DMS 273 (cell line): ENCODE results near the gene NEK1.

Experiments
- DNase-seq: peaks from one replicate; lab custom pipeline; 2025; ENCODE audit not compliant: unreplicated experiment; lab: John Stamatoyannopoulos, UW

Gene NEK1

DNA sequence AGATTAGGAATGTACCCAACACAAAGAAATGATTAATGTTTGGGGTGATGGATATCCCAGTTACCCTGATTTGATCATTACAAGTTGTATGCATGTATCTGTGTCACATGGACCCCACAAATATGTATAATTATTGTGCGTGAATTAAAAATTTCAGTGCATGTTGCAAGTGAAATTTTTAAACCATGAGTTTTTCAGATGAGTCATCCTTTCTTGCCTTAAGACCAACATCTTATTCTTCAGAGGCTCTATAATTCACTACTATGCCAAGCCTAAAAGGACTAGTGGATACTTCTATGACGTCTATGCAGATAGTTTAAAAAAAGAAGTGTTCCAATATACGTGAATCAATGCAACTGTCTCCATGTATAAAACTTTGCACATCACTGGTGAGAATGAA is 228.7 kb downstream of the NEK1 start:
- no peak for DNase-seq

DNA sequence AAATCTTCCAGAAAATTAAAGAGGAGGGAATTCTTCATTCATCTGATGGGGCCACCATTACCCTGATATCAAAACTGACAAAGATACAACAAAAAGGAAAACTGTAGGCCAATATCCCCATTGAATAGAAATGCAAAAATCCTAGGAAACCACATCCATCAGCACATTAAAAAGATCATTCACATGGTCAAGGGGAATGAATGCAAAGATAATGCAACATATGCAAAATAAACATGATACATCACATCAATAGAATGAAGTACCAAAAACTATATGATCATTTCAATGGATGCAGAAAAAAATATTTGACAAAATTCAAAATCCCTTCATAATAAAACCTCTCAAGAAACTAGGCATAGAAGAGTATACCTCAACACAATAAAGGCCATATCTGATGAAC is 232.7 kb downstream of the NEK1 start:
- no peak for DNase-seq

DNA sequence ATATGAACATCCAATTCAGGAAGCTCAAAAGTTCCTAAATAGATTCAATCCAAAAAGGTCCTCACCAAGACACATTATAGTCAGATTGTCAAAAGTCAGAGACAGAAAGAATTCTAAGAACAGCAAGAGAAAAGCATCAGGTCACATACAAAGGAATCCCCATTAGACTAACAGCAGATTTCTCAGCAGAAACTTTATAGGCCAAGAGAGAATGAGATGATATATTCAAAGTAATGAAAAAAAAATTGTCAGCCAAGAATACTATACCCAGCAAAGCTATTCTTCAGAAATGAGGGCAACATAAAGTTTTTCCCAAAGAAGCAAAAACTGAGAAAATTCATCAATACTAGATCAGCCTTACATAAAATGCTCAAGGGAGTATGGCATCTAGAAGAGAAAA is 235.0 kb downstream of the NEK1 start:
- no peak for DNase-seq

DNA sequence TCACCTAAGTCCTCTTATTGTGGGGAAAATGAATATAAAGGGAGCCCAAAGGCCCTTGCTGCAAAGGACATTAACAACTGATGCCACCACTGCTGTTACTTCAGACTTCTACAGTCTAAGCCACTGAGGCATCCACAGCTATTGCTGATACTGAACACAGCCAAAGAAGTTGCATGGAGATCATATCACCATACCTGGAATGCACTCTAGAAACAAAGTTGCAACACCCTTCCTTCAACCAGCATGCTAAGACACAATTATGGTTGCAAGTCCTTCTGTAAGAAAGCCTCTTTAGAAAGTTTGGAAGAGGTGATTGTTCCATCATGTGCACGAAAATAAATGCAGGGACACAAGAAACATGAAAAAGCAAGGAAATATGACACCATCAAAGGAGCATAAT is 236.0 kb downstream of the NEK1 start:
- DNase-seq = no peak

DNA sequence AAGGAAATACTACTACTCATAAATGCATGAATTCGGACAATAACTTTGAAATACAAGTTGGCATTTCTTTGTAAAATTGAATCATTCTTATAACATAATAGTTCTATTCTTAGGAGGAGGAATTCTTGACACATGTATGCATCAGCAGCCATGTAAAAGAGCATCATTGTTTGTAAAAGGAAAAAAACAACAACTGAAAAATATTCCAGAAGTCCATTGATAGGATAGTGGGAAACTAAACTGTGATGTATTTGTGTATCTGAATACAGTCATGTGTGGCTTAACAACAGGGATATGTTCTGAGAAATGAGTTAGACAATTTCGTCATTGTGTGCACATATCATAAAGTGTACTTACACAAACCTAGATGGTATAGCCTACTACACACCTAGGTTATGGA is 239.6 kb downstream of the NEK1 start:
- DNase-seq = no peak

DNA sequence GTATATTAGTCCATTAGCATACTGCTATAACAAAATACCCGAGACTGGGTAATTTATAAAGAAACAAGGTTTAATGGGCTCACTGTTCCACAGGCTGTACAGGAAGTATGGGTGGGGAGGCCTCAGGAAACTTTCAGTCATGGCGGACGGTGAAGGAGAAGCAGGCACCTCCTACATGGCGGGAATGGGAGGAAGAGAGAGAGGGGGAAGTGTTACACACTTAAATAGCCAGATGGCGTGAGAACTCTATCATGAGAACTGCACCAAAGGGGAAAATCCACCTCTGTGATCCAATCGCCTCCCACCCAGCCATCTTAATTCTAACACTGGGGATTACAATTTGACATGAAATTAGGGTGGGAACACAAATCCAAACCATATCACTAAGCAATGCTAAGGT is 242.7 kb downstream of the NEK1 start:
- DNase-seq = peak; percentile 13

DNA sequence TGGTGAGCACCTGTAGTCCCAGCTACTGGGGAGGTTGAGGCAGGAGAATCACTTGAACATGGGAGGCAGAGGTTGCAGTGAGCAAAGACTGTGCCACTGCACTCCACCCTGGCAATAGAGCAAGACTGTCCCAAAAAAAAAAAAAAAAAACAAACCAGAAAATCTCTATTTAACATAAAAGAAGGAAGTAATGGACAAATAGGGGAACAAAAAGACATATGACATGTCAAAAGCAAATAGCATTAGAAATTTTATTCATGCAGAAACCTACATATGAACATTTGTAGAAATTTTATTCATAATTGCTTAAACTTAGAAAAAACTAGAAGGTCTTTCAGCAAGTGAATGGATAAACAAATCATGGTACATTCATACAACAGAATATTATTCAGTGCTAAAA is 244.6 kb downstream of the NEK1 start:
- DNase-seq = no peak

DNA sequence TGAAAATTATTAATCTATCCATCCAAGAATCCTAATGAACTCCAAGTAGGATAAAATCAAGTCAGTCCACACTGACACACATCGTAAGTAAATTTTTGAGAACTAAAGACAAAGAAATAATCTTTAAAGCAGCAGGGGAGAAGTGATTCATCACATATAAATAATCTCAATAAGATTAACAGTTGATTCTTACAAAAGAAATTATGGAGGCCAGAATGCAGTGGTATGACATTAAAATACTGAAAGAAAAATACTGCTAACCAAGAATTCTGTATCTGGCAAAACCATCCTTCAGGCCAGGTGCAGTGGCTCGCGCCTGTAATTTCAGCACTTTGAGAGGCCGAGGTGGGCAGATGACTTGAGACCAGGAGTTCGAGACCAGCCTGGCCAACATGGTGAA is 245.6 kb downstream of the NEK1 start:
- DNase-seq = no peak

DNA sequence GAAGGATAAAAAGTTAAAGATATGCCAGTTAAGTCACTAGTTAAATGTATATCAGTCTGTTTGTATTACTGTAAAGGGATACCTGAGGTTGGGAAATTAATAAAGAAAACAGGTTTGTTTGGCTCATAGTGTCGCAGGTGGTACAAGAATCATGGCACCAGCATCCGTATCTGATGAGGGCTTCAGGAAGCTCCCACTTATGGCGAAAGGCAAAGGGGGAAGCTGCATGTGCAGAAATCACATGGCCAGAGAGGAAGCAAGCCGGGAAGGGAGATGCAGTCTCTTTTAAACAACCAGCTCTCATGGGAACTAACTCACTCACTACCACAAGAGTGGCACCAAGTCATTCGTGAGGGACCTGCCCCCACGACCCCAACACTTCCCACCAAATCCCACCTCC is 249.8 kb downstream of the NEK1 start:
- DNase-seq = no peak

DNA sequence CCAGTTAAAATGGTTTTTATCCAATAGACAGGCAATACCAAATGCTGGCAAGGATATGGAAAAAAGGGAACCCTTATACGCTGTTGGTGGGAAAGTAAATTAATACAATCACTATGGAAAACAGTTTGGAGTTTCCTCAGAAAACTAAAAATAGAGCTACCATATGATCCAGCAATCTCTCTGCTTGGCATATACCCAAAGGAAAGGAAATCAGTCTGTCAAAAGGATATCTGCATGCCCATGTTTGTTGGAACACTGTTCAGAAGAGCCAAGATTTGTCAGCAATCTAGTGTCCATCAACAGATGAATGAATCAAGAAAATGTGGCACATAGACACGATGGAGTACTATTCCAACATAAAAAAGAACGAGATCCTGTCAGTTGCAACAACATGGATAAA is 250.6 kb downstream of the NEK1 start:
- peak; percentile 11 for DNase-seq

DNA sequence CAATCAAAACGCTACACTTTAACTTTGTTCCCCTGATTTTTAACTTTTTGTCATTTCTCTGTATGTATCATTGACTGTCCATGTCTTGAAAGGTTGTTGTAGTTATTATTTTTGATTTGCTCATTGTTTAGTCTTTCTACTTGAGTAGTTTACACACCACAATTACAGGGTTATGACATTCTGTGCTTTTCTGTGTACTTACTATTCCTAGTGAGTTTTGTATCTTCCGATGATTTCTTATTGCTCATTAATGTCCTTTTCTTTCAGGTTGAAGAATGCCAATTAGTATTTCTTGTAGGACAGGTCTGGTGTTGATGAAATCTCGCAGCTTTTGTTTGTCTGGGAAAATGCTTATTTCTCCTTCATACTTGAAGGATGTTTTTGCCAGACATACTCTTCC is 252.4 kb downstream of the NEK1 start:
- no peak for DNase-seq

DNA sequence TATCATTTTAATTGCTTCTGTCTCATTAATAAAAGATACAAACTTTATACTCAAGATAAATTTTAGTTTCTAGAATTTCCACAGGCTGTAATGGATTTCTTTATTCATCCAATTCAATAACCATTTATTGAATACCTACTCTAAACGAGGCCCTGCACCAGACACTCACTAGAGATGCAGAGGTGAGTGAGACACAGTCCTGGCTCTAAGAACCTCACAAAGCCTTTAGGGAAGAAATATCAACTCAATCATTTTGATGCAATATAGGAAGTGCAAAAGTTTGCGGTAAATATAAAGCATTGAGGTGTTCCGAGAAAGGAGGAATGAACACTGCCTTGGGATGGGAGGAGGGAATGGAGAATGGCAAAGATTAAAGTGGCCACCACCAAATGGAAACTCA is 260.0 kb downstream of the NEK1 start:
- no peak for DNase-seq

DNA sequence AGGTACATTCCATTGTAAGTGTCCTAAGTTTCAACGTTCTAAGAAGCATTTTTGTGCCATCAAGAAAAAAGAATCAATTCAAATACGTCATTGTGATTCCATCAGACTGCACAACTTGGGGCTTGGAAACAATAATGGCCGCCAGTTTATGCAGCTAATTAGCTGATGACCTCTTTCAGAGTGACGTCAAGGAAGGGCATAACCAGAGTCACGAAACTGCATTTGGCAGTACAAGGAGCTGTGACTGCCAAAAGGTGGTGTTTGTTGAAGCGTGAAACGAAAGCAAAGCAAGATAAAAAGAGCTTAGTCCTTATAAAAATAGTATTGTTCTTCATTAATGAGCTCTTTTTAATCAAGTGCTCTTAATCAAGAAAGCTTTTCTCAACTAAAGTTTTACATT is 260.5 kb downstream of the NEK1 start:
- DNase-seq = peak; percentile 7

DNA sequence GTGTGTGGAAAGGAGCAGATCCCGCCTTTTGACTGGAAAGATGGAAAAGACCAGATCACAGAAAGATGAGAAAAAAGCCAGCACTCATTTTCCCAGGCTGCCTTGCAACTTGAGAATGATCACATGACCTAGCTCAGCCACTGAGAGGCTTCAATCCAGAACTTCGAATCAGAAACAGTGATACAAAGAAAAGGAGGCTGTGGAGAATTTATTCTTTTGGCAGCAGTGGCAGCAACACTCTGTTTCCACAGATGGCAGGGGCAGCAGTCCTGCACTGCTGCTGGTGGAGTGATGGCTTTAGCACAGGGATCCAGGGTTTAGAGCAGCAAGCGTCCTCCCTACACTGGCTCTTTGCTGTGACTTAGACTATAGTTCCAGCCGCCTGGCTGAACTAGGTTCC is 263.8 kb downstream of the NEK1 start:
- DNase-seq = peak; percentile 30

DNA sequence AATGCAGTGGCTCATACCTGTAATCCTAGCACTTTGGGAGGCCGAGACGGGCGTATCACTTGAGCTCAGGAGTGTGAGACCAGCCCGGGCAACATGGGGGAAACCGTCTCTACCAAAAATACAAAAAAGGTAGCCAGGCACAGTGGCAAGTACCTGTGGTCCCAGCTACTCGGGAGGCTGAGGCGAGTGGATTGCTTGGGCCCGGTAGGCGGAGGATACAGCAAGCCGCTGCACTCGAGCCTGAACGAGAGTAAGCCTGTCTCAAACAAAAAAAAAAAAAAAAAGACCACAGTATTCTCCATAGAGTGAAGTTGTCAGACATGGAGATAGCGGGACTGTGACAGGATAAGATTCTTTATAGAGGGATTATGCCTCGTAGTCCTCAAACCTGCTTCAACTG is 265.5 kb downstream of the NEK1 start:
- DNase-seq = no peak

DNA sequence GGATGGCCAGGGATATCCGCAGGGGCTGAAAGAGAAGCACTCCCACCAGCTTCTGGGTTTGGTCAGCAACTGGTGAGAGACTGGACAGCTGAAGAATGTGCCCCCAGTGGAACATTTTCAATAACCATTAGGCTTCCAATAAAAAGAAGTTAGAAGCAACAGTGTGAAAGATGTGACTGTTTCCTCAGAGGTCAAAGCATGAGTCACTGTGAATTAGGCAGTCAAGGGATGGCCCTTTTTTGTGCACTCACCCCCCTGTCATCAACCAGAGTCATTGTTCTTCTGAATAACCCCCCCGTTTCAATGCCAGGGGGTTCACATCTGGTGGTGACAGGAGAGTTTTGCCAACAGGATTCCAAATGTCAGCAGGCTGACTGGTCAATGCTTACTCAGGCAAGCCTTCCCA is 267.1 kb downstream of the NEK1 start:
- no peak for DNase-seq
